Activated CD4-positive, alpha-beta T cell treated with anti-CD3 and anti-CD28 coated beads, Interleukin-2, amount 50 U/mL, for 48 hours (primary cell): Measurements from ENCODE around the gene YBX2.

Experiments
- DNase-seq, 2 experiments: peaks; one replicate each; pipeline ENCODE4 v3.0.0-alpha.2; 2020

Gene YBX2

GRCh38 chr17:7322520-7323194, 28.2 kb upstream of the YBX2 start:
- no peak for DNase-seq

- DNase-seq = no peak
These were observed 27.0 kb upstream of the YBX2 start for GRCh38 chr17:7321466-7321865.

- no peak for DNase-seq
These were observed 23.9 kb upstream of the YBX2 start for GRCh38 chr17:7318121-7318860.

- no peak for DNase-seq
These were observed 22.8 kb upstream of the YBX2 start for GRCh38 chr17:7317161-7317803.

GRCh38 chr17:7315570-7316235, 21.3 kb upstream of the YBX2 start:
- DNase-seq = no peak

- peak; percentile 93 to 94 for DNase-seq
These were observed 20.5 kb upstream of the YBX2 start, which contains the start of gene GPS2 for GRCh38 chr17:7314719-7315569. GPS2 (minus strand) TSS chr17:7315360; CDS start chr17:7315052, 308 bp downstream.

GRCh38 chr17:7313890-7314718, 19.7 kb upstream of the YBX2 start:
- no peak for DNase-seq

- no peak for DNase-seq
These were observed 18.9 kb upstream of the YBX2 start for GRCh38 chr17:7313088-7313889.

GRCh38 chr17:7312432-7313087, 18.1 kb upstream of the YBX2 start:
- no peak for DNase-seq

GRCh38 chr17:7311110-7311705, 16.8 kb upstream of the YBX2 start:
- DNase-seq = no peak

GRCh38 chr17:7309628-7310027, 15.2 kb upstream of the YBX2 start:
- no peak for DNase-seq

GRCh38 chr17:7308625-7309433, 14.4 kb upstream of the YBX2 start:
- DNase-seq = peak; percentile 79 to 84

GRCh38 chr17:7307686-7308624, 13.5 kb upstream of the YBX2 start:
- peak; percentile 47 to 51 for DNase-seq

- peak; percentile 100 for DNase-seq
These were observed 12.7 kb upstream of the YBX2 start, which contains the start of gene EIF5A for GRCh38 chr17:7306911-7307685. EIF5A (plus strand) TSS chr17:7307628; CDS start chr17:7309636, 2,008 bp downstream.

GRCh38 chr17:7304179-7304578, 9.7 kb upstream of the YBX2 start:
- DNase-seq = no peak

GRCh38 chr17:7296189-7296861, 1.9 kb upstream of the YBX2 start:
- peak; percentile 72 to 75 for DNase-seq
